ENCODE measurements around the gene MAP1A. TPM values are rescaled to one million over a fixed set of nuclear protein-coding genes. Genes with fewer than 3 reads are reported as not detected.

The MAP1A gene
- total and polyA plus RNA-seq, 2 donors (not counting 1 experiment from before 2014, with no cell fraction given): 0.03 to 0.07 TPM

DNA sequence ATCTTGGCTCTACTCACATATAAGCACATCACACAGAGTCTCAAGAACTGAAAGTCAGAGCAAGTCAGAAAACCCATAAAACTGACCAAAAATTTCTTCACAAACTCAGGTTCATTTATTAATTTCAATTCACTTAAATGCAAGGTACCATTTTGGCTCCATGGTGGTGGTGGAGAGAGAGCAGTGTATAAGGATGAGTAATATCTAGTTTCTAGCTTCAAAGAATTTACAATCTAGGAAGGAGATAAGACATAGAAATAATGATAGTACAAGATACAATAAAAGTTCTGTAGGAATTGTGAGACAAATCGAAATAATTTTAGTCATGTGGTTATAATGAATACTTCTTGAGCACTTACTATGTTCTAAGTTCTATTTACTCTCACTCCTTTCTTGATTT, 17.8 kb upstream of the MAP1A start:
- no peaks in the 10 kb centered on the region for H3K27me3 Mint-ChIP-seq
- no peak overlapping the region for H3K4me3 Mint-ChIP-seq
- Histone ChIP-seq H3K9me3 (ENCODE audit: control extremely low read depth in 1 of 3, control insufficient read depth in 2 of 3, insufficient read depth in 1 of 3, low read length in 2 of 3) (no peaks in the 10 kb centered on the region), H3K4me1 (ENCODE audit: control insufficient read depth in 2 of 2, insufficient read depth in 2 of 2, low read length in 2 of 2) (no peaks in the 10 kb centered on the region), H3K79me2 (ENCODE audit: control insufficient read depth, insufficient read depth, low read length) (no peaks in the 10 kb centered on the region), H3K27me3 (replicated peaks in 1 of 4; ENCODE audit: control extremely low read depth in 1 of 4, control insufficient read depth in 3 of 4, insufficient read depth in 4 of 4, low read length in 3 of 4) (no peaks in the 10 kb centered on the region), H3K36me3 (replicated peaks in 1 of 2; ENCODE audit: control extremely low read depth in 1 of 2, control insufficient read depth in 1 of 2, extremely low read depth in 1 of 2, insufficient read depth in 2 of 2, low read length in 1 of 2) (no peaks in the 10 kb centered on the region), H4K20me1 (ENCODE audit: control insufficient read depth, insufficient read depth, low read length, poor library complexity, severe bottlenecking) (no peaks in the 10 kb centered on the region), H3K9ac (ENCODE audit: low read length) (no peak overlapping the region), H2AFZ (ENCODE audit: insufficient read depth, low read depth, low read length, poor library complexity, severe bottlenecking) (no peak overlapping the region), H3K4me3 (ENCODE audit: control extremely low read depth in 1 of 5, extremely low read depth in 1 of 5, insufficient read depth in 1 of 5, low read depth in 2 of 5, low read length in 4 of 5) (no peak overlapping the region), H3K27ac (ENCODE audit: low read length in 2 of 2) (no peak overlapping the region), H3K4me2 (replicated peaks; ENCODE audit: low read depth, low read length, poor library complexity, severe bottlenecking) (no peak overlapping the region)
- H3K4me1 Mint-ChIP-seq: no peaks in the 10 kb centered on the region
- no CpG with 5 or more reads among the region's 1 CpG for WGBS (ENCODE audit: insufficient coverage)
- CTCF ChIA-PET: interaction anchor here (3.4 kb wide), 1 partner anchor 15 kb away, joined by 17 read pairs; no protein-coding TSS in a partner anchor
- ATAC-seq (ENCODE audit: low read depth) (no peak), DNase-seq (no peak)
- H3K27ac Mint-ChIP-seq: no peak overlapping the region
- TF ChIP-seq, protein P1, sequence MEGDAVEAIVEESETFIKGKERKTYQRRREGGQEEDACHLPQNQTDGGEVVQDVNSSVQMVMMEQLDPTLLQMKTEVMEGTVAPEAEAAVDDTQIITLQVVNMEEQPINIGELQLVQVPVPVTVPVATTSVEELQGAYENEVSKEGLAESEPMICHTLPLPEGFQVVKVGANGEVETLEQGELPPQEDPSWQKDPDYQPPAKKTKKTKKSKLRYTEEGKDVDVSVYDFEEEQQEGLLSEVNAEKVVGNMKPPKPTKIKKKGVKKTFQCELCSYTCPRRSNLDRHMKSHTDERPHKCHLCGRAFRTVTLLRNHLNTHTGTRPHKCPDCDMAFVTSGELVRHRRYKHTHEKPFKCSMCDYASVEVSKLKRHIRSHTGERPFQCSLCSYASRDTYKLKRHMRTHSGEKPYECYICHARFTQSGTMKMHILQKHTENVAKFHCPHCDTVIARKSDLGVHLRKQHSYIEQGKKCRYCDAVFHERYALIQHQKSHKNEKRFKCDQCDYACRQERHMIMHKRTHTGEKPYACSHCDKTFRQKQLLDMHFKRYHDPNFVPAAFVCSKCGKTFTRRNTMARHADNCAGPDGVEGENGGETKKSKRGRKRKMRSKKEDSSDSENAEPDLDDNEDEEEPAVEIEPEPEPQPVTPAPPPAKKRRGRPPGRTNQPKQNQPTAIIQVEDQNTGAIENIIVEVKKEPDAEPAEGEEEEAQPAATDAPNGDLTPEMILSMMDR (IDR thresholded peaks at IDR 0.05): no peak
- TF ChIP-seq EZH2 (IDR thresholded peaks at IDR 0.05; ENCODE audit: borderline replicate concordance, insufficient read depth, low read depth, low read length, poor library complexity, severe bottlenecking): no peak
- POLR2A ChIA-PET: no interaction called here
- intact Hi-C loops (cut with micrococcal nuclease): loop anchor here (10.0 kb wide), 1 partner anchor 765 kb away; the partner anchor contains the start of gene CDAN1
- no peaks in the 10 kb centered on the region for H3K9me3 Mint-ChIP-seq (ENCODE audit: insufficient read depth)

DNA sequence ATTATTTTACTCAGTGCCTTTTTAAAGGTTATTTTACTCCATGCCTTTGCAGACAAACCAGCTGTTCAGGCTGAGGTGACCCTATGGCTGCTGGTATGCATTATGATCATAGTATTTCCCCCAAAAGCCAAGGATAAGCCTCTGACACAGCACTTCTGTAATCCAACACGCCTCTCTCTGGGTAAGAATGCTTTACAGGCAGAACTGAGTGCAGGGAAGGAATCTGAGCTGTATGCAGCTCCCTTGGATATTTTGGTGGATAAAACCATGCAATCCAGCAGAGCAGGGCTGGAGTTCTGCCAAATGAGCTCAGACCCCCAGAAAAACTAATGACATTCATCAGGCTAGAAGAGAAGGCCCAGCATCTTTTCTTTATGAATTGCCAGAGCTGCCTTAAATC, 11.7 kb upstream of the MAP1A start:
- H3K36me3 ChIP-seq (replicated peaks in 1 of 2; ENCODE audit: control extremely low read depth in 1 of 2, control insufficient read depth in 1 of 2, extremely low read depth in 1 of 2, insufficient read depth in 2 of 2, low read length in 1 of 2): no peaks in the 10 kb centered on the region
- no peak overlapping the region for H2AFZ ChIP-seq (ENCODE audit: insufficient read depth, low read depth, low read length, poor library complexity, severe bottlenecking)
- CTCF ChIA-PET: interaction anchor here (1.1 kb wide), 1 partner anchor 8 kb away, joined by 6 read pairs; no protein-coding TSS in a partner anchor
- H3K79me2 ChIP-seq (ENCODE audit: control insufficient read depth, insufficient read depth, low read length): no peaks in the 10 kb centered on the region
- H3K27ac ChIP-seq (ENCODE audit: low read length in 2 of 2): no peak overlapping the region
- POLR2A ChIA-PET: no interaction called here
- WGBS (ENCODE audit: insufficient coverage): no CpG with 5 or more reads among the region's 1 CpG
- Mint-ChIP-seq H3K27me3 (no peaks in the 10 kb centered on the region), H3K4me1 (peaks cover 9% of the 10 kb centered on the region), H3K27ac (no peak overlapping the region), H3K4me3 (no peak overlapping the region), H3K9me3 (ENCODE audit: insufficient read depth) (no peaks in the 10 kb centered on the region)
- no peak for DNase-seq
- H3K27me3 ChIP-seq (replicated peaks in 1 of 4; ENCODE audit: control extremely low read depth in 1 of 4, control insufficient read depth in 3 of 4, insufficient read depth in 4 of 4, low read length in 3 of 4): no peaks in the 10 kb centered on the region
- ATAC-seq (ENCODE audit: low read depth): no peak
- no peaks in the 10 kb centered on the region for H4K20me1 ChIP-seq (ENCODE audit: control insufficient read depth, insufficient read depth, low read length, poor library complexity, severe bottlenecking)
- H3K4me2 ChIP-seq (replicated peaks; ENCODE audit: low read depth, low read length, poor library complexity, severe bottlenecking): no peak overlapping the region
- no peaks in the 10 kb centered on the region for H3K9me3 ChIP-seq (ENCODE audit: control extremely low read depth in 1 of 3, control insufficient read depth in 2 of 3, insufficient read depth in 1 of 3, low read length in 2 of 3)
- H3K9ac ChIP-seq (ENCODE audit: low read length): no peak overlapping the region
- peaks cover 3 to 7% of the 10 kb centered on the region in 2 donors for H3K4me1 ChIP-seq (ENCODE audit: control insufficient read depth in 2 of 2, insufficient read depth in 2 of 2, low read length in 2 of 2)
- TF ChIP-seq EZH2 (IDR thresholded peaks at IDR 0.05; ENCODE audit: borderline replicate concordance, insufficient read depth, low read depth, low read length, poor library complexity, severe bottlenecking): no peak
- TF ChIP-seq, protein P1 (IDR thresholded peaks at IDR 0.05): no peak
- H3K4me3 ChIP-seq (ENCODE audit: control extremely low read depth in 1 of 5, extremely low read depth in 1 of 5, insufficient read depth in 1 of 5, low read depth in 2 of 5, low read length in 4 of 5): no peak overlapping the region
- intact Hi-C loops (cut with micrococcal nuclease): no loop called here

All from B cell (primary cell).